Vagina (tissue), 2 donors: ENCODE data around the gene LSM14A. TPM values are rescaled to one million over a fixed set of nuclear protein-coding genes. Genes with fewer than 3 reads are reported as not detected.

ENCODE experiments used
- DNase-seq, 2 donors: peaks; one replicate each; pipeline ENCODE4 v3.0.0-alpha.2; 2017; ENCODE audit errors: extremely low spot score in 2 of 2
- H3K27ac ChIP-seq: fragments of 200-600 bp; sonication (generic); one replicate; pipeline ENCODE4 v1.5.1; 2019
- H3K27me3 ChIP-seq: fragments of 200-600 bp; sonication (generic); one replicate; pipeline ENCODE4 v1.5.1; 2019
- H3K36me3 ChIP-seq, 2 donors: fragments of 200-600 bp; sonication (generic); one replicate each; pipeline ENCODE4 v1.5.1; 2017 to 2019
- H3K4me1 ChIP-seq: fragments of 200-600 bp; sonication (generic); one replicate; pipeline ENCODE4 v1.5.1; 2019
- H3K4me3 ChIP-seq, 2 donors: fragments of 200-600 bp; sonication (generic); 1 replicate in 1 of 2; 2 replicates in 1 of 2; pipeline ENCODE4 v1.5.1; 2016 to 2019
- H3K9me3 ChIP-seq: fragments of 200-600 bp; sonication (generic); one replicate; pipeline ENCODE4 v1.5.1; 2019
- CTCF ChIP-seq, 3 experiments: fragments of 450-650 bp in 2 of 3; fragments of 200-600 bp in 1 of 3; sonication (generic) in 1 of 3; IDR thresholded peaks; one replicate each; pipeline ENCODE4 v1.5.1; 2017 to 2019; ENCODE audit warnings: antibody characterized with exemption in 3 of 3, mild to moderate bottlenecking in 2 of 3, moderate library complexity in 2 of 3
- POLR2A ChIP-seq, 2 donors: fragments of 450-650 bp; IDR thresholded peaks; one replicate each; pipeline ENCODE4 v1.6.1; 2017; ENCODE audit warnings: antibody characterized with exemption in 2 of 2, mild to moderate bottlenecking in 2 of 2, moderate library complexity in 2 of 2
- POLR2AphosphoS5 ChIP-seq, 2 donors: sonication (generic); formaldehyde crosslinking; IDR thresholded peaks; one replicate each; pipeline ENCODE4 v1.9.0; 2017; ENCODE audit warnings: antibody characterized with exemption in 2 of 2, mild to moderate bottlenecking in 2 of 2, low read depth in 1 of 2; ENCODE audit not compliant: insufficient read depth in 1 of 2
- intact Hi-C: fragments of 100-400 bp; cut with DNase I; formaldehyde crosslinking; loops from one replicate; pipeline ENCODE4 v1.15.1; 2023
- total RNA-seq: library from RNA; depleted of rRNA; stranded (reverse); fragments of >200 nt; gene quantifications from one replicate; pipeline ENCODE4 v1.2.3, GENCODE V29; 2016

Gene LSM14A
- total RNA-seq, 1 donor from 2014 or later: 179 TPM

- Histone ChIP-seq H3K4me1 (peaks cover 47% of the 10 kb centered on the region), H3K27ac (peak overlapping the region; percentile 65), H3K9me3 (no peaks in the 10 kb centered on the region), H3K4me3 (peak overlapping the region in 1 of 2 donors; percentile 26), H3K36me3 (no peaks in the 10 kb centered on the region), H3K27me3 (no peaks in the 10 kb centered on the region)
- TF ChIP-seq POLR2A (IDR thresholded peaks at IDR 0.05): no peak
- no peak for TF ChIP-seq CTCF (IDR thresholded peaks at IDR 0.05)
- TF ChIP-seq POLR2AphosphoS5 (IDR thresholded peaks at IDR 0.05; ENCODE audit: insufficient read depth in 1 of 2, low read depth in 1 of 2): no peak
- intact Hi-C loops: loop anchor here (10.0 kb wide), 1 partner anchor 80 kb away; no protein-coding TSS in a partner anchor
- no peak for DNase-seq
These were observed 92.9 kb downstream of the LSM14A start for GRCh38 chr19:34265221-34265650.

- H3K4me1 ChIP-seq: peaks cover 34% of the 10 kb centered on the region
- TF ChIP-seq POLR2AphosphoS5 (IDR thresholded peaks at IDR 0.05; ENCODE audit: insufficient read depth in 1 of 2, low read depth in 1 of 2): no peak
- no peak for TF ChIP-seq CTCF (IDR thresholded peaks at IDR 0.05)
- TF ChIP-seq POLR2A (IDR thresholded peaks at IDR 0.05): no peak
- H3K4me3 ChIP-seq: no peak overlapping the region
- H3K27me3 ChIP-seq: no peaks in the 10 kb centered on the region
- intact Hi-C loops: loop anchor here (10.0 kb wide), 1 partner anchor 76 kb away; no protein-coding TSS in a partner anchor
- peak overlapping the region; percentile 72 for H3K27ac ChIP-seq
- H3K9me3 ChIP-seq: no peaks in the 10 kb centered on the region
- DNase-seq: no peak
- H3K36me3 ChIP-seq: no peaks in the 10 kb centered on the region
These were observed 96.8 kb downstream of the LSM14A start for GRCh38 chr19:34269081-34269480.

- Histone ChIP-seq H3K4me1 (peaks cover 36% of the 10 kb centered on the region), H3K27me3 (no peaks in the 10 kb centered on the region), H3K27ac (peak overlapping the region; percentile 72), H3K4me3 (no peak overlapping the region), H3K9me3 (no peaks in the 10 kb centered on the region), H3K36me3 (no peaks in the 10 kb centered on the region)
- no peak for TF ChIP-seq POLR2AphosphoS5 (IDR thresholded peaks at IDR 0.05; ENCODE audit: insufficient read depth in 1 of 2, low read depth in 1 of 2)
- no peak for TF ChIP-seq CTCF (IDR thresholded peaks at IDR 0.05)
- TF ChIP-seq POLR2A (IDR thresholded peaks at IDR 0.05): no peak
- no peak for DNase-seq
- intact Hi-C loops: loop anchor here (10.0 kb wide), 1 partner anchor 75 kb away; no protein-coding TSS in a partner anchor
These were observed 97.2 kb downstream of the LSM14A start for GRCh38 chr19:34269489-34269888.

- Histone ChIP-seq H3K36me3 (no peaks in the 10 kb centered on the region), H3K27ac (peak overlapping the region; percentile 72), H3K9me3 (no peaks in the 10 kb centered on the region), H3K4me1 (peaks cover 34% of the 10 kb centered on the region), H3K4me3 (no peak overlapping the region), H3K27me3 (no peaks in the 10 kb centered on the region)
- no peak for DNase-seq
- TF ChIP-seq POLR2AphosphoS5 (IDR thresholded peaks at IDR 0.05; ENCODE audit: insufficient read depth in 1 of 2, low read depth in 1 of 2) (peak in 1 of 2 donors; percentile 93), CTCF (IDR thresholded peaks at IDR 0.05) (no peak), POLR2A (IDR thresholded peaks at IDR 0.05) (no peak)
- intact Hi-C loops: loop anchor here (10.0 kb wide), 1 partner anchor 75 kb away; no protein-coding TSS in a partner anchor
These were observed 97.8 kb downstream of the LSM14A start for GRCh38 chr19:34269968-34270621.

- no peaks in the 10 kb centered on the region for H3K27me3 ChIP-seq
- intact Hi-C loops: no loop called here
- no peak overlapping the region for H3K4me3 ChIP-seq
- no peak for DNase-seq
- H3K4me1 ChIP-seq: peaks cover 38% of the 10 kb centered on the region
- H3K9me3 ChIP-seq: no peaks in the 10 kb centered on the region
- no peak overlapping the region for H3K27ac ChIP-seq
- TF ChIP-seq POLR2A (IDR thresholded peaks at IDR 0.05): no peak
- no peak for TF ChIP-seq POLR2AphosphoS5 (IDR thresholded peaks at IDR 0.05; ENCODE audit: insufficient read depth in 1 of 2, low read depth in 1 of 2)
- TF ChIP-seq CTCF (IDR thresholded peaks at IDR 0.05): no peak
- no peaks in the 10 kb centered on the region for H3K36me3 ChIP-seq
These were observed 100.8 kb downstream of the LSM14A start for GRCh38 chr19:34273121-34273520.
